ENCODE measurements around the gene VPS13D. TPM values are rescaled to one million over a fixed set of nuclear protein-coding genes. Genes with fewer than 3 reads are reported as not detected.

The VPS13D gene
- total RNA-seq, 1 experiment from 2014 or later, result 20.2 TPM

DNA sequence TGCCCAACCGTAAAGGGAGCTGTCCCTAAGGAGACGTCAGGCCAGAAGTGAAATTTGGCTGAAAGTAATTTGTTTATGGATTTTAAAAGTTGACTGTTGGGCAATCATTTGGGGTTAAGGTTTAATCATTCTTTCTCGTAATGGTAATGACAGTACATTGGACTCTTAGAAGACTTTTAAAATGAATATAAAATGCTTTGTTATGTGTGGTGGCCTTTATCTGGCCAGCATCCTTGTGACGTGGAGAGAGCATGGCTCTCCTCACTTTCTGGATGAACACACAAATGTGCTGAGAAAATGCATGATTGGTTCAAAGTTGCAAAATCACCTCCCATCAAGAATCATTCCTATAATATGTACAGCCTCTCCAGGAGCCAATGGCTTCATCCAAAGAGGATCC is 227.9 kb downstream of the VPS13D start:
- Histone ChIP-seq H2BK12ac (ENCODE audit: insufficient read length, low read depth, low read length) (no peak overlapping the region), H4K20me1 (ENCODE audit: control insufficient read depth, insufficient read depth, insufficient read length) (no peaks in the 10 kb centered on the region), H4K8ac (replicated peaks; ENCODE audit: insufficient read length, low read depth, low read length) (no peak overlapping the region), H3K23ac (ENCODE audit: insufficient read length, low read depth, low read length) (no peak overlapping the region), H3K4me2 (ENCODE audit: insufficient read depth, insufficient read length, low read length) (no peak overlapping the region), H3K9ac (ENCODE audit: extremely low read depth, insufficient read length, low read length) (no peak overlapping the region), H2AK5ac (ENCODE audit: insufficient read length, low read length) (no peak overlapping the region), H3K23me2 (ENCODE audit: insufficient read length, low read depth, low read length, poor library complexity, severe bottlenecking) (no peaks in the 10 kb centered on the region), H4K5ac (ENCODE audit: insufficient read length, low read depth, low read length) (no peak overlapping the region), H3K18ac (ENCODE audit: insufficient read length, low read depth, low read length) (no peak overlapping the region), H3K9me3 (ENCODE audit: control insufficient read depth, low read depth, low read length) (no peaks in the 10 kb centered on the region), H2AFZ (ENCODE audit: low read length) (no peak overlapping the region), H3K56ac (ENCODE audit: insufficient read length, low read depth, low read length) (no peak overlapping the region), H3K27me3 (ENCODE audit: insufficient read depth, low read length) (no peaks in the 10 kb centered on the region), H2BK20ac (ENCODE audit: low read depth, low read length, poor library complexity, severe bottlenecking) (no peak overlapping the region), H3K27ac (ENCODE audit: insufficient read length, low read depth, low read length) (no peak overlapping the region), H3T11ph (ENCODE audit: low read length) (no peak overlapping the region), H3K4ac (ENCODE audit: low read depth, low read length) (no peak overlapping the region), H2BK120ac (ENCODE audit: low read depth, low read length, poor library complexity, severe bottlenecking) (no peak overlapping the region), H2BK5ac (ENCODE audit: insufficient read length, low read length) (no peak overlapping the region), H3K79me2 (ENCODE audit: insufficient read depth, low read length) (no peaks in the 10 kb centered on the region), H2BK15ac (ENCODE audit: low read depth, low read length) (no peak overlapping the region), H4K91ac (ENCODE audit: insufficient read length, low read depth, low read length) (no peak overlapping the region), H3K14ac (ENCODE audit: insufficient read depth, low read length) (no peak overlapping the region), H3K79me1 (ENCODE audit: insufficient read depth, low read depth, low read length, poor library complexity, severe bottlenecking) (no peaks in the 10 kb centered on the region), H3K4me1 (ENCODE audit: insufficient read depth, low read length) (peaks cover 4% of the 10 kb centered on the region; the same call in 1 of the 2 replicates)
- TF ChIP-seq, protein P1, sequence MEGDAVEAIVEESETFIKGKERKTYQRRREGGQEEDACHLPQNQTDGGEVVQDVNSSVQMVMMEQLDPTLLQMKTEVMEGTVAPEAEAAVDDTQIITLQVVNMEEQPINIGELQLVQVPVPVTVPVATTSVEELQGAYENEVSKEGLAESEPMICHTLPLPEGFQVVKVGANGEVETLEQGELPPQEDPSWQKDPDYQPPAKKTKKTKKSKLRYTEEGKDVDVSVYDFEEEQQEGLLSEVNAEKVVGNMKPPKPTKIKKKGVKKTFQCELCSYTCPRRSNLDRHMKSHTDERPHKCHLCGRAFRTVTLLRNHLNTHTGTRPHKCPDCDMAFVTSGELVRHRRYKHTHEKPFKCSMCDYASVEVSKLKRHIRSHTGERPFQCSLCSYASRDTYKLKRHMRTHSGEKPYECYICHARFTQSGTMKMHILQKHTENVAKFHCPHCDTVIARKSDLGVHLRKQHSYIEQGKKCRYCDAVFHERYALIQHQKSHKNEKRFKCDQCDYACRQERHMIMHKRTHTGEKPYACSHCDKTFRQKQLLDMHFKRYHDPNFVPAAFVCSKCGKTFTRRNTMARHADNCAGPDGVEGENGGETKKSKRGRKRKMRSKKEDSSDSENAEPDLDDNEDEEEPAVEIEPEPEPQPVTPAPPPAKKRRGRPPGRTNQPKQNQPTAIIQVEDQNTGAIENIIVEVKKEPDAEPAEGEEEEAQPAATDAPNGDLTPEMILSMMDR (conservative IDR thresholded peaks at IDR 0.05), result no peak
- Mint-ChIP-seq H3K36me3 (ENCODE audit: insufficient read depth in 1 of 3, low read depth in 3 of 3) (peaks cover 0 to 5% (median 4%) of the 10 kb centered on the region in 3 experiments; a peak in 2 of 7 replicates), H3K27ac (peak overlapping the region in 1 of 3 experiments; percentile 33; a peak in 1 of 7 replicates), H3K4me3 (no peak overlapping the region), H3K4me1 (peaks cover 12 to 14% of the 10 kb centered on the region in 2 experiments), H3K27me3 (ENCODE audit: low read depth) (no peaks in the 10 kb centered on the region), H3K9me3 (no peaks in the 10 kb centered on the region)
- no CpG with 5 or more reads among the region's 4 CpGs for WGBS (ENCODE audit: extremely low coverage, insufficient read length, low lambda C conversion rate)
- DNase-seq, result no peak

Data from H9 (cell line).